Memory B cell (primary cell): ENCODE results near the gene PFKP.

ENCODE experiments used
- ATAC-seq: fragments of 150-1000 bp; cut with Tn5 transposase; 2 replicates; pipeline ENCODE4 v1.10.0; 2021; ENCODE audit warnings: low read depth, mild to moderate bottlenecking, moderate library complexity
- DNase-seq, 2 donors: peaks; one replicate each; pipeline ENCODE4 v3.0.0; 2022; ENCODE audit warnings: low spot score in 2 of 2
- H3K27ac Mint-ChIP-seq: one replicate; pipeline ENCODE4 v1.8.0; 2022; ENCODE audit warnings: mild to moderate bottlenecking, moderate library complexity, mixed read lengths
- H3K27me3 Mint-ChIP-seq: one replicate; pipeline ENCODE4 v1.8.0; 2022; ENCODE audit warnings: mixed read lengths
- H3K36me3 Mint-ChIP-seq: one replicate; pipeline ENCODE4 v1.8.0; 2022; ENCODE audit warnings: mild to moderate bottlenecking, mixed read lengths
- H3K4me1 Mint-ChIP-seq: one replicate; pipeline ENCODE4 v1.8.0; 2022; ENCODE audit warnings: mixed read lengths
- H3K4me3 Mint-ChIP-seq: one replicate; pipeline ENCODE4 v1.8.0; 2022; ENCODE audit warnings: mild to moderate bottlenecking, moderate library complexity, mixed read lengths
- H3K9me3 Mint-ChIP-seq: one replicate; pipeline ENCODE4 v1.8.0; 2022; ENCODE audit warnings: mixed read lengths

The PFKP gene

GRCh38 chr10:3143366-3143765 lies 76.0 kb downstream of the PFKP start:
- Mint-ChIP-seq H3K27me3 (no peaks in the 10 kb centered on the region), H3K4me3 (no peak overlapping the region), H3K9me3 (no peaks in the 10 kb centered on the region), H3K4me1 (no peaks in the 10 kb centered on the region), H3K27ac (no peak overlapping the region), H3K36me3 (peaks cover 45% of the 10 kb centered on the region)
- DNase-seq (no peak), ATAC-seq (no peak)

GRCh38 chr10:3143791-3144434 lies 76.6 kb downstream of the PFKP start:
- no peak for DNase-seq
- Mint-ChIP-seq H3K9me3 (no peaks in the 10 kb centered on the region), H3K27ac (no peak overlapping the region), H3K4me3 (no peak overlapping the region), H3K36me3 (peaks cover 41% of the 10 kb centered on the region), H3K27me3 (no peaks in the 10 kb centered on the region), H3K4me1 (no peaks in the 10 kb centered on the region)
- ATAC-seq, result no peak

- H3K9me3 Mint-ChIP-seq, result no peaks in the 10 kb centered on the region
- DNase-seq, result no peak
- peaks cover 43% of the 10 kb centered on the region for H3K36me3 Mint-ChIP-seq
- H3K4me3 Mint-ChIP-seq, result no peak overlapping the region
- no peak for ATAC-seq
- no peak overlapping the region for H3K27ac Mint-ChIP-seq
- H3K4me1 Mint-ChIP-seq, result no peaks in the 10 kb centered on the region
- no peaks in the 10 kb centered on the region for H3K27me3 Mint-ChIP-seq
Observed at GRCh38 chr10:3145366-3145765, 78.0 kb downstream of the PFKP start.

- ATAC-seq, result no peak
- Mint-ChIP-seq H3K27me3 (no peaks in the 10 kb centered on the region), H3K9me3 (no peaks in the 10 kb centered on the region), H3K36me3 (peaks cover 49% of the 10 kb centered on the region), H3K4me1 (no peaks in the 10 kb centered on the region), H3K27ac (no peak overlapping the region), H3K4me3 (no peak overlapping the region)
- no peak for DNase-seq
Observed at GRCh38 chr10:3146289-3146688, 78.9 kb downstream of the PFKP start.

- peaks cover 50% of the 10 kb centered on the region for H3K36me3 Mint-ChIP-seq
- no peak for DNase-seq
- H3K4me3 Mint-ChIP-seq, result no peak overlapping the region
- no peak overlapping the region for H3K27ac Mint-ChIP-seq
- ATAC-seq, result no peak
- H3K9me3 Mint-ChIP-seq, result no peaks in the 10 kb centered on the region
- H3K27me3 Mint-ChIP-seq, result no peaks in the 10 kb centered on the region
- no peaks in the 10 kb centered on the region for H3K4me1 Mint-ChIP-seq
Observed at GRCh38 chr10:3147117-3147820, 79.9 kb downstream of the PFKP start.

GRCh38 chr10:3148041-3148440 lies 80.7 kb downstream of the PFKP start:
- H3K36me3 Mint-ChIP-seq, result peaks cover 54% of the 10 kb centered on the region
- H3K27me3 Mint-ChIP-seq, result no peaks in the 10 kb centered on the region
- ATAC-seq (no peak), DNase-seq (no peak)
- no peaks in the 10 kb centered on the region for H3K9me3 Mint-ChIP-seq
- no peaks in the 10 kb centered on the region for H3K4me1 Mint-ChIP-seq
- H3K27ac Mint-ChIP-seq, result no peak overlapping the region
- no peak overlapping the region for H3K4me3 Mint-ChIP-seq

GRCh38 chr10:3148994-3149393 lies 81.6 kb downstream of the PFKP start:
- ATAC-seq (no peak), DNase-seq (no peak)
- Mint-ChIP-seq H3K27ac (no peak overlapping the region), H3K27me3 (no peaks in the 10 kb centered on the region), H3K9me3 (no peaks in the 10 kb centered on the region), H3K4me3 (no peak overlapping the region), H3K4me1 (no peaks in the 10 kb centered on the region), H3K36me3 (peaks cover 54% of the 10 kb centered on the region)

- no peak for DNase-seq
- H3K27ac Mint-ChIP-seq, result no peak overlapping the region
- H3K4me1 Mint-ChIP-seq, result no peaks in the 10 kb centered on the region
- H3K27me3 Mint-ChIP-seq, result no peaks in the 10 kb centered on the region
- no peak for ATAC-seq
- H3K4me3 Mint-ChIP-seq, result no peak overlapping the region
- H3K36me3 Mint-ChIP-seq, result peaks cover 56% of the 10 kb centered on the region
- H3K9me3 Mint-ChIP-seq, result no peaks in the 10 kb centered on the region
Observed at GRCh38 chr10:3149918-3150317, 82.6 kb downstream of the PFKP start.

GRCh38 chr10:3150366-3150765 lies 83.0 kb downstream of the PFKP start:
- no peak for DNase-seq
- Mint-ChIP-seq H3K36me3 (peaks cover 56% of the 10 kb centered on the region), H3K9me3 (no peaks in the 10 kb centered on the region), H3K4me3 (no peak overlapping the region), H3K4me1 (no peaks in the 10 kb centered on the region), H3K27ac (no peak overlapping the region), H3K27me3 (no peaks in the 10 kb centered on the region)
- no peak for ATAC-seq

- Mint-ChIP-seq H3K9me3 (no peaks in the 10 kb centered on the region), H3K36me3 (peaks cover 56% of the 10 kb centered on the region), H3K27me3 (no peaks in the 10 kb centered on the region), H3K4me3 (no peak overlapping the region), H3K4me1 (no peaks in the 10 kb centered on the region), H3K27ac (no peak overlapping the region)
- DNase-seq (no peak), ATAC-seq (no peak)
Observed at GRCh38 chr10:3150961-3151360, 83.6 kb downstream of the PFKP start.

GRCh38 chr10:3151889-3152565 lies 84.7 kb downstream of the PFKP start:
- Mint-ChIP-seq H3K27me3 (no peaks in the 10 kb centered on the region), H3K9me3 (no peaks in the 10 kb centered on the region), H3K4me3 (no peak overlapping the region), H3K36me3 (peaks cover 58% of the 10 kb centered on the region), H3K27ac (peak overlapping the region; percentile 66), H3K4me1 (no peaks in the 10 kb centered on the region)
- ATAC-seq (no peak), DNase-seq (no peak)

GRCh38 chr10:3152566-3152935 lies 85.2 kb downstream of the PFKP start:
- no peak for DNase-seq

GRCh38 chr10:3154666-3155065 lies 87.3 kb downstream of the PFKP start:
- H3K9me3 Mint-ChIP-seq, result no peaks in the 10 kb centered on the region
- no peak for DNase-seq
- no peak for ATAC-seq
- H3K27ac Mint-ChIP-seq, result no peak overlapping the region
- peaks cover 65% of the 10 kb centered on the region for H3K36me3 Mint-ChIP-seq
- H3K4me3 Mint-ChIP-seq, result no peak overlapping the region
- H3K4me1 Mint-ChIP-seq, result no peaks in the 10 kb centered on the region
- no peaks in the 10 kb centered on the region for H3K27me3 Mint-ChIP-seq

More at GRCh38 chr10:3152566-3152935, 85.2 kb downstream of the PFKP start:
- Mint-ChIP-seq H3K4me3 (no peak overlapping the region), H3K27me3 (no peaks in the 10 kb centered on the region), H3K27ac (peak overlapping the region; percentile 66), H3K36me3 (peaks cover 58% of the 10 kb centered on the region), H3K9me3 (no peaks in the 10 kb centered on the region), H3K4me1 (no peaks in the 10 kb centered on the region)
- ATAC-seq, result no peak

- no peaks in the 10 kb centered on the region for H3K27me3 Mint-ChIP-seq
- H3K4me1 Mint-ChIP-seq, result no peaks in the 10 kb centered on the region
- H3K36me3 Mint-ChIP-seq, result peaks cover 46% of the 10 kb centered on the region
- H3K27ac Mint-ChIP-seq, result no peak overlapping the region
- no peak for ATAC-seq
- no peak overlapping the region for H3K4me3 Mint-ChIP-seq
- no peak for DNase-seq
- no peaks in the 10 kb centered on the region for H3K9me3 Mint-ChIP-seq
Observed at GRCh38 chr10:3159152-3159551, 91.8 kb downstream of the PFKP start.
